ENCODE measurements around the gene COPS8.
A peak's percentile ranks its signal among the peaks of the same experiment; 100 is the strongest.

Gene COPS8

DNA sequence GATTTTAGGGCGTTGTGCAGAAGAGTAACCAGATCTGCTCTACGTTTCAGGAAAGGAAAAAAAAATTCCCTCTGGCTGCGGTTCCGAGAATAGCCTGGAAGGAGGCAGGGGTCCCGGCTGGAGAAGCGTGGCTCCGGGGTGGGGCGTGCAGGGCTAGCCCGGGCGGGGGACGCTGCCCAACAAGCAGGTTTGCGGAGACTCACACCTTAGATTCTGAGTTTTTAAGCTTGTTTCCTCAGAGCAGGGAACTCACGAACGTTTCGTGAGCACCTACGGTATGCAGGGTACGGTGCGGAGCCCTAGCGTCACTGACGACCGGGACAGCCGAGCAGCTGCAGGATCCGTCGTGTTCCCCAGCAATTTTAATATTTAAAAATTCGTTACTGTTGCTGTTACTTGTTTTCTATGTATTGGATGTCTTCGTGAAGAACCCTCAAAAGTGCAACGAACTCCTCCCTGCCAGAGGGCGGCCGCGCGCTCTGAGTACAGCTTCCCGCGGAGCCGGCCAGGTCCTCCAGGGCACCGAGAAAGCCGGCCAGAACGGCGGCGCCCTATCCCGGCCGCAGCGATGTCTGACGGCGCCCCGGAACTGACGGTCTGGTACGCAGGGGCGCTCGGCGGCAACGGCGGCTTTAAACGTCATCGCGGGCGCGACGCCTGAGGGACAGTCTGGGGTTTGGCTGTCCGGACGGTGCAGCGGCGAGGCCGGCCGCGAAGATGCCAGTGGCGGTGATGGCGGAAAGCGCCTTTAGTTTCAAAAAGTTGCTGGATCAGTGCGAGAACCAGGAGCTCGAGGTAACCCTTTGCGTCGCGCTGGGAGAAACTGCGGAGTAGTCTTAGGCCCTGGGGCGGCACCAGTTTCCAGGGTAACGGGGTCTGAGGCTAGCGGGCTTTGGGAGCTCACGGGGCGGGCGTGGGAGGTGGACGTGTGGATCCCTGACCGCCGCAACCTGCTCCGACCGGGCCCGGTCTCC is at the start of gene COPS8:
COPS8 (plus strand) TSS at position 642 of the 974 bp plus-strand sequence; CDS start at position 718, 76 bp downstream.
- DNase-seq, result peak; percentile 91

DNA sequence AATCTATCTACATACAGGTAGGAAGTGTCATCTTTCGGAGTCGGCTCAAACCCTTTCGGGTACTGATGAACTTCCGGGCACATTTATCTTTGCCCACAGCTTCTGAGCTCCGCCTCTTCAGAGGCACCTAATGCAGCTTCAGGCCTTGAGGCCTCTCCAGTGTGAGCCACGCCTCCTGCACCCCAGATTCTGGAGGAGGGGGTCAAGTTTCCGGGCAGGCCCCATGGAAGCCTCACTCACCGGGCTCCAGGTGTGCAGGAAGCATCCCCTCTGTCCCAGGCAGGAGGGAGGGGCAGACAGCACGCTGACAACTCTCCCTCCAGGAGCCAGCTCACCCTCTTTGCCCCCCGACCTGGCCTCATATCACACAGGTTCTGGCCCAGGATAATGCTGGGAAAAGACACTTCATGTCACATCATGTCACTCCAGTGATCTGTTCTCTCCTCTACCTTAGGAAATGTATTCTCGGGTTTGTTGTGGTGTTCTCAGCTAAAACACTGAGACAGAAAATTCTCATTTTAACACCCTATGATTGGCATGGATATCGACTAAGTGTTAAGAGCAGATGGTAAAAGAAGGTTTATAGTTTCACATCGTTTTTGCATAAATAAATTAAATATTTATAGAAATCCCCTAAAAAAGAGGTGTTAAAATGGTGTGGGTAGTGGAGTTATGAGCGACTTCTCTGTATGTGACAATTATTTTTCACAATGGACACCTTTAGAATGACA is 46.2 kb upstream of the COPS8 start:
- no peak for DNase-seq

DNA sequence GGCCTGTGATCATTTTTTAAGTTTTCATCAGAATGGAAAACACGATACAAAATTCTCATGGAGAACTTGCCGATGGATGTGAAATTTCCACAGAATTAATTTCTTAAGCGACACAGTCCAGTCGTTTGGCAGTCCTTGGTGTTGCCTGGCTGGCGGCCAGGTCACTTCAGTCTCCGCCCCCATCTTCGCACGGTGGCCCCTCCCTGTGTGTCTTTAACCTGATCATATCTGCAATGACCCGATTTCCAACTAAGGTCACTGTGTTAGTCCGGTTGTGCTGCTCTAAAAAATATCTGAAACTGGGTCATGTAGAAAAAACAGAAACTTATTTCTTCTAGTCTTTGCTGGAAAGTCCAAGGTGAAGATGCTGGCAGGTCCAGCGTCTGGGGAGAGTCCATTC is 44.5 kb upstream of the COPS8 start:
- DNase-seq, result no peak

DNA sequence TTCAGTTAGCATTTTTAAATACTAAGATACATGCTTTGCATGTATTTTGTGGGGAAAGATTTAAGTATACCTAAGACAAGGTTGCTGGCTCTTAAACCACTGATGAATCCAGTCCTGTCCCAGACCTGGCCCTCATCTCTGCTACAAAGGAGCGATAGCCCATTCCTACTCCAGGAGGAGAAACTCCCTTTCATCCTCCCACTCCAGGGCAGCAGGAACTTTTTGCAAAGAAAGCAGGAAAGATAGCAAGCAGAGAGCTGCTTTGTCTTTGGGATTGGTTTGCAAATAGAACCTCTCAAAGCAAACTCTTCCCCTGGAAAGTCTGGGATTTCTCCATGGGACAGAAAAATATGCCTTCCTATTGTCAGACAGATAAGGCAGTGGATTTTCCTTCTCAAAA is 43.6 kb upstream of the COPS8 start:
- DNase-seq, result no peak

DNA sequence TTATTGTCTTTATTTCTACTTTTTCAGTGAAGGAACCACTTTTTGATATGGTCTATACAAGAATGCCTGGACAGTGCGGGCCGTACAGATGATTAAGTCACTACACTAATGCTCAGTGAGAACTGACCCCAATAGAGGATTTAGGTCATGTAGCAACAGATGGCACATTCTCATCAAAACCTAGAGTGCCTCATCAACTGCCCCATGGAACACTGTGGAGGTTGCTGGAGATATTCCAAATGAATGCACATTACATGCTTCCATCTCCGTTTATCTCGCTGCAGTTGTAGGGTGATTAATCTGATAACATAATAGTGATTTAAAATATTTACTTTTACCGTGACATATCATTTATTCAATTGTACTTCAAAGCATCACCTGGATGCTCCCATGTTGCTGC is 41.8 kb upstream of the COPS8 start:
- no peak for DNase-seq

DNA sequence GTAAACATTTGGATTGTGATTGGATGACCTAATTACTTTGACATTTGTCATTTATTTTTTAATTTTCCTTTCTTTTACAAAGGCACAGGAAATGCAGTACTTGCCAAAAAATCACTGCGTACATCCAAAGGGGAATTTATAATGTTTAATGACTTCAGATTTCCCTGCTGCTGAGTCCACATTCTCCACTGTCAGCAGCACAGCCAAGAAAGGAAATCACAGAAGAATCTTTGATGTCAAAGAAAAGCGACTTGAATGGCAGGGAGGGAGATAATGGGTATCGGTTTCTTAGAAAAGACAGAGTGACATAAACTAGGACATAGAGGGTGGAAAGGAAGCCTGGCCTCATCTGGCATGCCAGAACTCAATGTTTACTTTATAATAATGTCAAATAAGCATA is 41.4 kb upstream of the COPS8 start:
- no peak for DNase-seq

DNA sequence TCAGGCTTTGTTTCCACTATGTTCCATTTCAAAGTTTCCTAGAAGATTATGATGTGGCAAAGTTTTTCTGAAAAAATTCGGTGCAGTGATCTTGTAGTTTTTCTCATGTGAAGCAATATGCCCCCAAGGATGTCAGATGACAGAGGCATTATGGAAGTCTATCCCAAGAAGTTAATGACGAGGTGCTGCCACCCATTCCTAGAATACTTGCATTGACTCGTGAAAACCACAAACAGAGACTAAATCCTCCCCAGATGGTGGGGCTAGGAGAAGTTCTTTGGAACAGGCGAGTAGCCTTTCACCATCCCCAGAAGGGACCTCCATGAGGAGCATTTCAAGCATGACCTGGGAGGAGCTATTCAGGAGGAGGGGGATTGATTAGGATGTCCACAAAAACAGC is 40.2 kb upstream of the COPS8 start:
- DNase-seq, result no peak

DNA sequence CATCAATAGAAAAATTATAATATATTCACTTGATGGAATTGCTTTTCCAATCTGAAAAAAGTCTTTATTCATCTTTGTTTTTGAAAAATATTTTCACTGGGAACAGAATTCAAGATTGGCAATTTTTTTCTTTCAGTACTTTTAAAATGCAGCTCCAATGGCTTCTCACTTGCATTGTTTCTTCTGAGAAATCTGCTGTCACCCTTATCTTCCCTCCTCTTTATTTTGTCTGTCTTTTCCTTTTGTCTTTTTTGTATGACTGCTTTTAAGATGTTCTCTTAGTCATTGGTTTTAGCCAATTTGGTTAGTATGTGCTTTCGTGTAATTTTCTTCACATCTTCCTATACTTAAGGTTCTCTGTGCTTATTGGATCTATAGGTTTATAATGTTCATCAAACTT is 37.1 kb upstream of the COPS8 start:
- no peak for DNase-seq

DNA sequence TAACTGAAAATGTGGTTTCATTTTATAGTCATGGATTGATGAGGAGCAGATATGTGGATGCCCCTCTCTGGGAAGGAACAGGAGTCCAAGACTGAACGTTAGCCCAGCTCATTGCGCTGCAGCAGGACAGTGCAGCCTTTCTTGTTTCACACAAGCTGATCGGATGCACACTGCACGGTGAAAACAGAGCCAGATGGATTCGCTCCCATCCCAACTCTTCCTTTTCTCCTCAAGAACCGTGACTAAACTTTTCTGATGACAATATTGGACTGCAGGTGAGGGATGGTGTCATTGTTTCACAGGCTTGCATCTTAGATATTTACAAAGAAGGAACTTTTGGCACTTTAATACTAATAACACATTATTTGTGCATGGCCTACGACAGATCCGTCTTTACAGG is 33.8 kb upstream of the COPS8 start:
- DNase-seq, result no peak

DNA sequence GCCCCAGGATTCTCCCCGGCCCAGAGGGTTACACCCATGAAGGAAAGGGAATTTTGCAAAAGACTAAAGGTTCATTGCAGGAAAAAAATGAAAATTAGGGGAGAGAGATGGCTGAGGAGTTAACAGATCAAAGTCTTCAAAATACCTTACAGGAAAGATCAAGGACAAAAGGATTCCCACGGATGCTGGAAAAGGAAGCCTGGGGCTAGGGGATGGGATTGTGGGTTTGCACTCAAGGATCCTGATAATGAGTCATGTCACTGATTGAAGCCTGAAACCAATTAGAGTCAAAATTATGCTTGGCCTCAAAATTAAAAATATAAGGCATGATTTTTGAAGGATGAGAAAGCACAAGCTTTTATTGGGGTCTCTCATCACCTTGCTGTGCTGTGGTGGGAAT is 32.6 kb upstream of the COPS8 start:
- DNase-seq, result no peak

DNA sequence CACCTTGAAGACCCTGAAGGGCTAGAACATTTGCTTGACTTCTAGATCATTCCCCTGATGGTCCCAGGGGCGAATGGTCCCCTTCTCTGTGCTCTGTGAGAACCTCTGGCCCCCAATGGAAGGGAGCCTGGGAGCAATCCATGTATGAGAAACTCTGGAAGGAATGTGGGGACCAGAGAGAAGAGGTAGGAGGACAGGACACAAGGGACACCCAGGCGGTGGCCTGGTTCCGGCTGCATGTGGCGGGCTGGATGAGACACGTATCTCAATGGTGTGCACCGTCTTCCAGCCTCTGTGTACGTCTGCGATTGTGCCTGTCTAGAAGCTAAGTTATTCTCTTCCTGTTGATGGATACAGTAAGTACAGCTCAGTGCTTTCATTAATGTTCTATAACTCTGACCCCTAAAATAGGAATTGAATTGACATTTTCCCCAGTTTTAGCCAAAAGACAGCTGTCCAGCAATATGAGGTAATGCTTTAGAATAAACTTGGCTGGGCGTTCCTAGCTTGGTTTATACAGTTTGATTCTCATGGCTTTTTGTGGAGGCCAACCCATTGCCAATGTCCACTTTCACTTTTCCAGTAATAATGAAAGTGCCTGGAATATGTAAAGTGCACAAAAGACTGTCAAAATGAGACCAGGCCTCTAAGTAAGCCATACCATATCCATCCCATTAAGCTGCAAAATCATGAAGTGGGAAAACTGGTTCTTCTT is 30.1 kb upstream of the COPS8 start:
- no peak for DNase-seq

DNA sequence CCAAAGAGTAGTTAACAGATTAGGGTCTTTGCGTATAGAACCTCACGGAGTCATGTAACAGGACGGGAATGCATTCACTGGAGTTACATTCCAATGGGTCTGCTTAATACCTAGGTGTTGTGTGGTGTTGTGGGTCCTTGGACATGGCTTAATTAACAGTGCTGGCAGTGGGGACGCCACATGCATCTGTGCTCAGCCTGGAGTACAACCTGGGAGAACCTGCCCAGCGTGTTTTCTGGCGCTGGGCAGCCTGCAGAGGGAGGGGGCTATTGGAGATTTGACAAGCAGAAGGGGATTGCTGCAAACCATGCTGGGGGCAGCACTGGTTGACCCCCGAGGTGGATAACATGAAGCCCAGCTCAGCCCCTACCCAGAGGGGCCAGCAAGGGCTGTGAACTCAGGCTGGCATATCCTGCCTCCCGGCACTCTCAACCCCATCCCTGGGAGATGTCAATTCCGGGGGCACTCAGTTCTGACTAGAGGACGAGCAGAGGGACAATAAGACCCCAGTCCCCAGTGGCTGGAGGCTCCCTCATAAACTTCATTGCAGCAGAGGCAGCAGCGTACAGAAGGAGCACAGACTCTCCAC is 29.3 kb upstream of the COPS8 start:
- DNase-seq, result no peak

DNA sequence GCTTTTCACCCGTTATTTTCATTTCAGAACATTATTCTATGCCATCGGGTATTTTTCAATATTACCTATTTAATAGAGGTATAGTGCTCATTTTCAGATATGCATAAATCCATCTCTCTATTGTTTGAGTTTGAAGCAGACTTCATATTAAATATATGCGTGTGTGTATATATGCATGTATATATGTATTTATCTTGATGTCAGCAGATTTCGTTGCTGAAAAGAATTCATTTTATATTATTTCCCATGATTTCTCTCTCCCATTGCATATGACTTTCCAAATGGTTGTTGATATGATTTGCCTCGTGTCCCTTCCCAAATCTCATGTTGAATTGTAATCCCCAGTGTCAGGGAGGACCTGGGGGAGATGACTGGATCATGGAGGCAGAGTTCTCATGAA is 28.6 kb upstream of the COPS8 start:
- DNase-seq, result no peak

DNA sequence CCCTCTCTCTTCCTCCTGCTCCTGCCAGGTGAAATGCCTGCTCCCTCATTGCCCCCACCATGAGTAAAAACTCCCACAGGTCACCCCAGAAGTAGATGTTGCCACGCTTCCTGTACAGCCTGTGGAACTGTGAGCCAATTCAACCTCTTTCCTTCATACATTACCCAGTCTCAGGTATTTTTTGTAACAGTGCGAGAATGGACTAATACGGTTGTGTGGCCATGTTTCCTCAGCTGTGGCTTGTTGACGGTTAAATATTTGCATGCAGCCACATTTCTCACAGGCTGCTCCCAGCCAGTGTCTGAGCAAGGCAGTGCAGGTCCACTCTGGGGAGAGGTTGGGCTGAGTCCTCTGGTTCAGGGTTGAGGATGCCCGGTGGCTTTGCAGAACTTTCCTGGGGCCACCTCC is 27.8 kb upstream of the COPS8 start:
- DNase-seq, result no peak

DNA sequence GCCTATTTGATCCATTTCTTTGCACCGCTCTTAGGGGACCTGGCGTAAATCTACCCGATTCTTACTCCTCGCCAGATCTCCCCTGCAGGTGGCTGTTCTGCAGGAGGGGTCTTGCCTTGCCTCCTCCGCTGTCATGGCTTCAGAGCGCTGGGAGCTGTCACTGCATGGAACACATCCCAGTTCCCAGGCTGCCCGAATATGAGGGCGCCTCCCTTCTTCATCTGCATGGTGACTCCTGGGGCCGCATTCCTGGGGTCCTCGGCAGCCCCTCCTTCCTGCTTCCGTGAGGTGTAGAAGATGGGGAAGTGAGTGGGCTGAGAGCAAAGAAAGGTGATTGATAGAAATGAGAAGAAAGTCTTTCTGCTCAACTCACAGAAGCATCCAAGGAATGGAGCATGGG is 27.3 kb upstream of the COPS8 start:
- no peak for DNase-seq

DNA sequence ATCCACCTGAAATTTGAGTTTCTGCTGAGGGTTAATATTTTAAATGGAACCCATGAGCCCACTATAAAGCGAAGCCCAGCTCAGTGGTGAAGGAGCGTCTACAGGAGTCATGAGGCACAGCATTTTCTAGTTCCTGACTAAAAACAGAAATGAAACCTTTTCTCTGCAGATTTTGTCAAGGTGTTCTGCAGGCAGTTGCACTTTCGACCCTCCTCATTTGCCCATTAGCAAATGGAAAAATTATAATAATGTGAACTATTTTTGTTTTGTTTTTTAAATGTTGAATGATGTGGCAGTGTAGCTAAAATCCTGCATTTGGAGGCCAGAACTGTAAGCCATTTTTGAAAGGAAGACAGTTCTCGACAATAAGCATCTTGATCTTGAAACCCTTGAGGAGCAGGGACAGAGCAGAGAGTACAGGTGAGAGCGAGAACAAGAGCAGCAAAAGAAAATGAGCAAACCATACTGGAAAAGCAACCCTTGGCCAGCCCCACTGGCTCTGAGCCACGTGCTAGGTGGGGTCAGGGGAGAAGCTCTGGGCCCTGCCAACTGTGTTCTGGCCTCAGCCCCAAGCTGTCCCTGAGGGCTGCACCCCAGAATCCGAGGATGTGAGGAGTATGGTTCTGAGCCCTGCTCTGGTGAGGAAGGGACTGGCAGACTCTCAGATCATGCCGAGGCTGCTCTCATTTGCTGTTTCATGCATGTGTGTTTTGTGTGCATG is 26.4 kb upstream of the COPS8 start:
- DNase-seq, result no peak

DNA sequence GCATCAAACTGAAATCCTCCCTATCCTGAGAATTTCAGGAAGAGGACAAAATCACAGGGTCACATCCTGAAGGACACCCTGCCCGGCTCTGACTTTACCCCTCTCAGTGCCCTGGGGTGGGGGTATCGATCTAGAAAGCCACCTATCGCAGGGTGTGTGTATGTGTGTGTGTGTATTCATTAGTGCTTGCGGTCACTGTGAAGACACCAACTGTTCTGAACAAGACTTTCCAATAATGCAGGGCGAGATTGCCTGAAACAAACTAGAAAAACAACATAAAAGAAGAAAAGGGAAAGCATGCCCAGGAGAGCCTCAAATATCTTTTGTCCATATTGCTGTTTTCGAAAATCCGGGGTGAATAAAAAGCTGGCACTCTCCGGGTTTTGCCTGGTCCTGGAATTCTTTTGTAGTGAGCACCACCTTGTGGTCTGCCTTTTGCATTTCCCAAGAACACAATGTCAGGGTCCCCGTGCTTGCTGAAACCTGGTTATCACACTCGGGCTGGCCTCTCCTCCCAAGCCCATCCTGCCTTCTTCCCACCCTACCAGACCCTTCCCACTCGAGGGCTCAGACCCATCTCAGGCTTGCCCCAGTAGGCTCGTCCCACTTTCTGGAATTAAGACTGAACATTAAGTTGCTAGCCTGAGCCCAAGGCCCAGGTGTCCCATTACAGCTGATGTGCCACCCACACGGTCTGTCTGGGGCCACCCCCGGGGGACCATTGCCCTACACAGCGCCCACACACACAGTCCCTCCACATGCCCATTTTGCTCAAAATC is 25.0 kb upstream of the COPS8 start:
- DNase-seq, result peak; percentile 12

DNA sequence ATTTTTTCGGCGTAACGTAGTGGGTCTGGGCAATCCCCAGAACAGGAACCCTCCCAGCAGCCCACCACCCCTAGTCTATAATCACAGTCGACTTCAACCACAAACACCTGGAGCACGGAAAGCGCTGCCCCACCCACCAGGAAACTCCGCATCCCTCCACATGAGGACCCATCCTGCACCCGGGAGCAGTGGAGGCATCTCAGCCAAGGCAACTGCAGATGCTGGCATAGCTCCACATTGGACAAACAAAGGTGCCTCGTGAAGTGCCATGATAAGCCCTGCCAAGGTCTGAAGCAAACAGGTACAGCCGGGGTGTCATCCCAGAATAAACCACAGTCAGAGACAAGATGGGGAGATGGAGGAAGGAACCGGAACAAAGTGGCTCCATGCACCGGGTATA is 24.3 kb upstream of the COPS8 start:
- no peak for DNase-seq

DNA sequence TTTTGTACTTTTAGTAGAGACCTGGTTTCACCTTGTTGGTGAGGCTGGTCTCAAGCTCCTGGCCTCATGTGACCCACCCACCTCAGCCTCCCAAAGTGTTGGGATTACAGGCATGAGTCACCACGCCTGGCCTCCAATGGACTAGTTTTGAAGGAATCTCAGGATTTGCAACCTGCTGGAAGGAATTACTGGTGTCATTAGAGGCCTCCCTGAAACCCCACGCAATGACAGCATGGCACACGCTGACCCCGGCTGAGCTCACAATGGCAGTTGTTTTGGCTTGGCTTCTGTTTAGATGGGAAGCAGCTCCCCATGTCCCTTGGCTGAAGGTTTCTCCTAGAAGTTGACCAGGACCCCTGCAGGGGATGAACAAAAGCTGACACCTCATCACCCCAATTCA is 23.1 kb upstream of the COPS8 start:
- no peak for DNase-seq

DNA sequence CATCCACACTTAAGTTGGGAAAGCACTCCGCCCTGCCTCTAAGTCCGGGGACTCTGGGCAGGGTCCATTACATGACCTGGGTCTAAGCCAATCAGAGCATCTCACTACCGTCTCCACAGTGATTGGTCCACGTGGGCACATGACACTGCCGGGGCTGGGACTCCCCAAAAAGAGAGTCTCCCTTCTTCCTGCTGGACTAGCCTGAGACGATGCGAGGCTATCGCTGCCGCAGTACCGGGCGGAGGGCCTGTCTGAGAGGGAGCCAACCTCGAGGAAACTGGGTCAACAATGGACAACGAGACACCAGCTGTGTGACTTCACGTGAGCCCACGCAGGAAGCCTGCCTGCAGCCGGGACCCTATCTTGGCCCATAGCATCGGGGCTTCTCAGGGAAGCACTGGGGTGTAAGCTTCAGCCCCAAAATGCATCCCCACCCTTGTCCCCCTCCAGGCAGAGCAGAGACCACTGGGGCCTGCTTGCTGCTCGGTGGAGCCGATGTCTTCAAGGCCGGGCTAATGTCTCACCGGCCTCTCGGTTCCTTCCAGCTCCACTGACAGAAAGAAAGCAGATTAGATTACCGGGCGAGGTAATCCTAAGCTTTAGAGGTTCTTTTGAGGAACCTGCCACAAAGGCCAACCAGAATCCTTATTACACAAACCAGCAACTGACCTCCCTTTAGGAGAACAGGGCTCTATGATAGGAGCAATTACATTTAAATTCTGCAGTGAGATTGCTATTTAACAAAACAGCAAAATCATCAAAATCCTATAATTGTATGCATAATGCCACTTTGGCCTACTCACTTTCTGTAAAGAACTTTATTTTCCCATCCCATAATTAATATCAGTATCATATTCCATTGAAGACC is 21.3 kb upstream of the COPS8 start:
- no peak for DNase-seq

DNA sequence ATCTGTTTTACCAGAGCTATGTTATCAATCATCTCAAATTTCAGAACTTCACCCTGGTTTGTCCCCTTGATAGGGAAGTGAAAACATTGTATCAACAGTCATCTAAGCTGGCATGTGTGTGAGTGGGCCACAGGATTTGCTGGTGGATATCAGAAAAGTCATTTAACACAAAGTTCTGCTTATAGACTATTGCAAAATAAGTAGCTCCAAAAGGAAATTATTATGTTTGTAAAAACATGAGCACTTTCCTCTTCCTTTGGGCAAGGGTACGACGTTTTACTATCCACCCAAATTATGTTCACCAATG is 20.7 kb upstream of the COPS8 start:
- DNase-seq, result no peak

Measured in activated CD4-positive, alpha-beta T cell treated with anti-CD3 and anti-CD28 coated beads, Interleukin-2, amount 50 U/mL, for 1 hour (primary cell).